Loucy (cell line): ENCODE results near the gene SHROOM2.

Experiments used
- H2AFZ ChIP-seq: fragments of 200-600 bp; sonication (generic); 2 replicates; pipeline ENCODE4 v1.6.0; 2016; ENCODE audit warnings: antibody characterized with exemption, mild to moderate bottlenecking, low read length, moderate library complexity
- H3F3A ChIP-seq: fragments of 200-600 bp; 2 replicates; pipeline ENCODE4 v1.6.0; 2016; ENCODE audit warnings: antibody characterized with exemption, low read depth, mild to moderate bottlenecking
- H3K27me3 ChIP-seq: fragments of 200-600 bp; sonication (generic); 2 replicates; pipeline ENCODE4 v1.6.1; 2014; ENCODE audit warnings: low read length, mild to moderate bottlenecking; ENCODE audit not compliant: insufficient read depth, poor library complexity, severe bottlenecking
- H3K36me3 ChIP-seq: fragments of 200-600 bp; sonication (generic); 2 replicates; pipeline ENCODE4 v1.6.1; 2016; ENCODE audit warnings: low read length; ENCODE audit not compliant: insufficient read depth
- H3K4me1 ChIP-seq: fragments of 200-600 bp; sonication (generic); 2 replicates; pipeline ENCODE4 v1.5.1; 2014; ENCODE audit warnings: low read length, mild to moderate bottlenecking; ENCODE audit not compliant: insufficient read depth, poor library complexity, severe bottlenecking
- H3K4me2 ChIP-seq: fragments of 200-600 bp; sonication (generic); 2 replicates; pipeline ENCODE4 v1.6.0; 2014; ENCODE audit warnings: antibody characterized with exemption, low read length, low read depth, mild to moderate bottlenecking; ENCODE audit not compliant: poor library complexity, severe bottlenecking
- H3K4me3 ChIP-seq: fragments of 200-600 bp; sonication (generic); 2 replicates; pipeline ENCODE4 v1.5.1; 2014; ENCODE audit warnings: low read length, mild to moderate bottlenecking, mixed read lengths; ENCODE audit not compliant: poor library complexity, severe bottlenecking
- H3K79me2 ChIP-seq: fragments of 200-600 bp; sonication (generic); 2 replicates; pipeline ENCODE4 v1.6.1; 2014; ENCODE audit warnings: low read length; ENCODE audit not compliant: insufficient read depth
- H3K9ac ChIP-seq: fragments of 200-600 bp; sonication (generic); 2 replicates; pipeline ENCODE4 v1.6.0; 2014; ENCODE audit warnings: mild to moderate bottlenecking, low read depth, low read length, moderate library complexity; ENCODE audit not compliant: poor library complexity, severe bottlenecking
- H3K9me2 ChIP-seq: fragments of 200-600 bp; sonication (generic); replicated peaks from 2 replicates; pipeline ENCODE4 v1.6.1; 2016; ENCODE audit warnings: low read depth, low read length, mixed read lengths
- H3K9me3 ChIP-seq: fragments of 200-600 bp; sonication (generic); 2 replicates; pipeline ENCODE4 v1.6.1; 2014; ENCODE audit warnings: mild to moderate bottlenecking, antibody characterized with exemption, low read length, low read depth; ENCODE audit not compliant: insufficient read depth
- H4K20me1 ChIP-seq: fragments of 200-600 bp; sonication (generic); 2 replicates; pipeline ENCODE4 v1.6.0; 2014; ENCODE audit warnings: antibody characterized with exemption, low read length, mild to moderate bottlenecking; ENCODE audit not compliant: insufficient read depth, poor library complexity, severe bottlenecking
- CTCF ChIP-seq: fragments of 200-600 bp; sonication (generic); conservative IDR thresholded peaks from 2 replicates; pipeline ENCODE4 v1.5.1; 2014; ENCODE audit warnings: mild to moderate bottlenecking, antibody characterized with exemption, low read length
- EZH2phosphoT487 ChIP-seq: fragments of 200-600 bp; IDR thresholded peaks from 2 replicates; pipeline ENCODE4 v1.6.1; 2018; ENCODE audit warnings: antibody characterized with exemption, mild to moderate bottlenecking, moderate library complexity, borderline replicate concordance

Gene SHROOM2

DNA sequence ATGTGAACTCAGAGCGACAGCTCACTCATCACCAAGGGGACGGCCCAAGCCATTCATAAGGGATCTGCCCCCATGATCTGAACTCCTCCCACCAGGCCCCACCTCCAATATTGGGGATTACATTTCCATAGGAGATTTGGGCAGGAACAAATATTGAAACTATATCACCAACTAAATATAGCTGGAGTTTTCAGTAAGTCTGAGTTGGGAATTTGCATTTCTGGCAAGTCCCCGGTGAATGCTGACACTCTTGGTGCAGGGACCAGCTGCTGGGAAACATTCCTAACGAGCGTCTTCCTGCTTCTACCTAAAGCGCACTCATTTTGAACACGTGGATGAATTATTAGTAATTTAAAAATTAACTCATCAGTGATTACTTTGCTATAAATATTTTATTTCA lies 194.2 kb downstream of the SHROOM2 start:
- Histone ChIP-seq H2AFZ (no peak overlapping the region), H3K4me3 (no peak overlapping the region), H3K9me3 (no peaks in the 10 kb centered on the region), H3K36me3 (no peaks in the 10 kb centered on the region), H3K9me2 (no peaks in the 10 kb centered on the region), H3K4me1 (no peaks in the 10 kb centered on the region), H4K20me1 (no peaks in the 10 kb centered on the region), H3F3A (no peaks in the 10 kb centered on the region), H3K27me3 (no peaks in the 10 kb centered on the region), H3K9ac (no peak overlapping the region), H3K79me2 (no peaks in the 10 kb centered on the region), H3K4me2 (no peak overlapping the region)
- TF ChIP-seq CTCF (no peak), EZH2phosphoT487 (no peak)

DNA sequence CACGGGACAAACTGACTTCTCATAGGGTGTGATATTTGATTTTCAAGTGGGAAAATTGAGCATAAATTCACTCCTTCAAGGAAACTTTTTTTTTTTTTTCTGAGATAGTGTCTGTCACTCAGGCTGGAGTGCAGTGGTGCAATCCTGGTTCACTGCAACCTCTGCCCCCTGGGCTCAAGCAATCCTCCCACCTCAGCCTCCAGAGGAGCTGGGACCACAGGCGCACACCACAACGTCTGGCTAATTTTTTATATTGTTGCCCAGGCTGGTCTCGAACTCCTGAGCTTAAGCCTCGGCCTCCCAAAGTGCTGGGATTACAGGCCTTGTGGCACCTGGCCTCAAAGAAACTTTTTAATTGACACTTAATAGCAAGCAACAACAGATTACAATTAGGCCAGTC lies 194.7 kb downstream of the SHROOM2 start:
- TF ChIP-seq CTCF (no peak), EZH2phosphoT487 (no peak)
- H3K4me2 ChIP-seq, result no peak overlapping the region

GRCh38 chrX:9983441-9983840 lies 197.2 kb downstream of the SHROOM2 start:
- no peak for TF ChIP-seq CTCF
- no peak for TF ChIP-seq EZH2phosphoT487
- Histone ChIP-seq H3K4me2 (no peak overlapping the region), H3K9me2 (no peaks in the 10 kb centered on the region), H3K27me3 (no peaks in the 10 kb centered on the region), H3K9ac (no peak overlapping the region), H3F3A (no peaks in the 10 kb centered on the region), H3K9me3 (no peaks in the 10 kb centered on the region), H3K4me1 (no peaks in the 10 kb centered on the region), H4K20me1 (no peaks in the 10 kb centered on the region), H3K36me3 (no peaks in the 10 kb centered on the region), H2AFZ (no peak overlapping the region), H3K4me3 (no peak overlapping the region), H3K79me2 (no peaks in the 10 kb centered on the region)

More for the DNA sequence above, 194.7 kb downstream of the SHROOM2 start:
- Histone ChIP-seq H3K27me3 (no peaks in the 10 kb centered on the region), H3K9me2 (no peaks in the 10 kb centered on the region), H3K9ac (no peak overlapping the region), H2AFZ (no peak overlapping the region), H3K9me3 (no peaks in the 10 kb centered on the region), H3K36me3 (no peaks in the 10 kb centered on the region), H3K4me1 (no peaks in the 10 kb centered on the region), H3K4me3 (no peak overlapping the region), H3K79me2 (no peaks in the 10 kb centered on the region), H4K20me1 (no peaks in the 10 kb centered on the region), H3F3A (no peaks in the 10 kb centered on the region)
